SKM-1 treated with dmso at 0.1 percent for 144 hours (cell line): ENCODE measurements around the gene TRIM69.
"Not testable (repeated sequence)": the region's sequence is repeated elsewhere in the genome, so short reads cannot be mapped to it uniquely, and the experiment has no call there.

Source experiments
- DNase-seq: peaks from one replicate; lab custom pipeline; 2025; ENCODE audit not compliant: unreplicated experiment; lab: John Stamatoyannopoulos, UW

The TRIM69 gene

GRCh38 chr15:44738340-44738984, 2.1 kb downstream of the TRIM69 start:
- peak; percentile 49 for DNase-seq

GRCh38 chr15:44739222-44739847, 3.0 kb downstream of the TRIM69 start:
- not testable (repeated sequence) for DNase-seq

- DNase-seq = not testable (repeated sequence)
Measured at GRCh38 chr15:44743454-44743853, 7.1 kb downstream of the TRIM69 start.

- no peak for DNase-seq
Measured at GRCh38 chr15:44753345-44753744, 17.0 kb downstream of the TRIM69 start.

GRCh38 chr15:44763187-44763586, 26.9 kb downstream of the TRIM69 start:
- DNase-seq = no peak

GRCh38 chr15:44763848-44764247, 27.5 kb downstream of the TRIM69 start:
- no peak for DNase-seq

GRCh38 chr15:44765036-44765435, 28.7 kb downstream of the TRIM69 start:
- no peak for DNase-seq

GRCh38 chr15:44769521-44769920, 33.2 kb downstream of the TRIM69 start:
- no peak for DNase-seq

- DNase-seq = not testable (repeated sequence)
Measured at GRCh38 chr15:44770715-44771114, 34.4 kb downstream of the TRIM69 start.

GRCh38 chr15:44775953-44776352, 39.6 kb downstream of the TRIM69 start:
- DNase-seq = no peak

- DNase-seq = no peak
Measured at GRCh38 chr15:44779761-44780160, 43.4 kb downstream of the TRIM69 start.

GRCh38 chr15:44780608-44781007, 44.3 kb downstream of the TRIM69 start:
- DNase-seq = no peak

GRCh38 chr15:44781128-44781810, 44.9 kb downstream of the TRIM69 start:
- DNase-seq = no peak

- DNase-seq = no peak
Measured at GRCh38 chr15:44782516-44782915, 46.2 kb downstream of the TRIM69 start.

- not testable (repeated sequence) for DNase-seq
Measured at GRCh38 chr15:44784918-44785274, 48.6 kb downstream of the TRIM69 start.

- DNase-seq = no peak
Measured at GRCh38 chr15:44788748-44789147, 52.4 kb downstream of the TRIM69 start.

- DNase-seq = no peak
Measured at GRCh38 chr15:44790215-44790614, 53.9 kb downstream of the TRIM69 start.

GRCh38 chr15:44790656-44791055, 54.3 kb downstream of the TRIM69 start:
- DNase-seq = no peak

GRCh38 chr15:44792715-44793114, 56.4 kb downstream of the TRIM69 start:
- no peak for DNase-seq

- DNase-seq = no peak
Measured at GRCh38 chr15:44794072-44794471, 57.7 kb downstream of the TRIM69 start.

- DNase-seq = no peak
Measured at GRCh38 chr15:44796508-44796907, 60.2 kb downstream of the TRIM69 start.

GRCh38 chr15:44798826-44799225, 62.5 kb downstream of the TRIM69 start:
- no peak for DNase-seq
